Liver (tissue), 3 donors: ENCODE data around the gene LEKR1.

ENCODE experiments used
- CTCF ChIP-seq: fragments of 150-350 bp; IDR thresholded peaks from 2 replicates; pipeline ENCODE4 v1.5.1; 2017; ENCODE audit warnings: improper control_type of control experiment, low read depth, low read length; ENCODE audit not compliant: missing input control
- EGR1 ChIP-seq, 2 donors: IDR thresholded peaks; 2 replicates each; pipeline ENCODE4 v1.6.1; 2016 to 2018; ENCODE audit warnings: antibody characterized with exemption in 2 of 2, low read depth in 2 of 2
- FOXA1 ChIP-seq: IDR thresholded peaks from 2 replicates; pipeline ENCODE4 v1.6.1; 2016; ENCODE audit warnings: antibody characterized with exemption
- GABPA ChIP-seq, 2 donors: IDR thresholded peaks in 1 of 2; conservative IDR thresholded peaks in 1 of 2; 2 replicates each; pipeline ENCODE4 v1.6.1; 2016; ENCODE audit warnings: antibody characterized with exemption in 2 of 2, mild to moderate bottlenecking in 1 of 2, moderate library complexity in 1 of 2
- HNF4G ChIP-seq: IDR thresholded peaks from 2 replicates; pipeline ENCODE4 v1.6.1; 2016; ENCODE audit warnings: antibody characterized with exemption
- RAD21 ChIP-seq, 2 donors: IDR thresholded peaks; 2 replicates each; pipeline ENCODE4 v1.6.1; 2016; ENCODE audit warnings: antibody characterized with exemption in 2 of 2, mild to moderate bottlenecking in 2 of 2
- YY1 ChIP-seq: IDR thresholded peaks from 2 replicates; pipeline ENCODE4 v1.6.1; 2016; ENCODE audit warnings: antibody characterized with exemption, mild to moderate bottlenecking
- ZBTB33 ChIP-seq: IDR thresholded peaks from 2 replicates; pipeline ENCODE4 v1.6.1; 2016; ENCODE audit warnings: antibody characterized with exemption
- TF ChIP-seq, protein P1 (sequence below): IDR thresholded peaks from 2 replicates; pipeline ENCODE4 v1.6.1; 2016; ENCODE audit warnings: antibody characterized with exemption
- TF ChIP-seq, protein P2 (sequence below): IDR thresholded peaks from 2 replicates; pipeline ENCODE4 v1.6.1; 2016; ENCODE audit warnings: antibody characterized with exemption, mild to moderate bottlenecking
- donor health status: healthy.
- donor health status: healthy.

GRCh38 chr3:157094751-157095480 lies 268.8 kb downstream of the LEKR1 start:
- TF ChIP-seq, protein P1, sequence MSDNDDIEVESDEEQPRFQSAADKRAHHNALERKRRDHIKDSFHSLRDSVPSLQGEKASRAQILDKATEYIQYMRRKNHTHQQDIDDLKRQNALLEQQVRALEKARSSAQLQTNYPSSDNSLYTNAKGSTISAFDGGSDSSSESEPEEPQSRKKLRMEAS = no peak
- no peak for TF ChIP-seq HNF4G
- no peak for TF ChIP-seq CTCF
- no peak for TF ChIP-seq RAD21 (IDR thresholded peaks at IDR 0.05)
- TF ChIP-seq GABPA (IDR thresholded peaks at IDR 0.05 in 1 of 2, conservative IDR thresholded peaks at IDR 0.05 in 1 of 2) = no peak
- TF ChIP-seq FOXA1 = no peak
- no peak for TF ChIP-seq YY1
- no peak for TF ChIP-seq EGR1 (IDR thresholded peaks at IDR 0.05; ENCODE audit: low read depth in 2 of 2)
- no peak for TF ChIP-seq ZBTB33
- TF ChIP-seq, protein P2, sequence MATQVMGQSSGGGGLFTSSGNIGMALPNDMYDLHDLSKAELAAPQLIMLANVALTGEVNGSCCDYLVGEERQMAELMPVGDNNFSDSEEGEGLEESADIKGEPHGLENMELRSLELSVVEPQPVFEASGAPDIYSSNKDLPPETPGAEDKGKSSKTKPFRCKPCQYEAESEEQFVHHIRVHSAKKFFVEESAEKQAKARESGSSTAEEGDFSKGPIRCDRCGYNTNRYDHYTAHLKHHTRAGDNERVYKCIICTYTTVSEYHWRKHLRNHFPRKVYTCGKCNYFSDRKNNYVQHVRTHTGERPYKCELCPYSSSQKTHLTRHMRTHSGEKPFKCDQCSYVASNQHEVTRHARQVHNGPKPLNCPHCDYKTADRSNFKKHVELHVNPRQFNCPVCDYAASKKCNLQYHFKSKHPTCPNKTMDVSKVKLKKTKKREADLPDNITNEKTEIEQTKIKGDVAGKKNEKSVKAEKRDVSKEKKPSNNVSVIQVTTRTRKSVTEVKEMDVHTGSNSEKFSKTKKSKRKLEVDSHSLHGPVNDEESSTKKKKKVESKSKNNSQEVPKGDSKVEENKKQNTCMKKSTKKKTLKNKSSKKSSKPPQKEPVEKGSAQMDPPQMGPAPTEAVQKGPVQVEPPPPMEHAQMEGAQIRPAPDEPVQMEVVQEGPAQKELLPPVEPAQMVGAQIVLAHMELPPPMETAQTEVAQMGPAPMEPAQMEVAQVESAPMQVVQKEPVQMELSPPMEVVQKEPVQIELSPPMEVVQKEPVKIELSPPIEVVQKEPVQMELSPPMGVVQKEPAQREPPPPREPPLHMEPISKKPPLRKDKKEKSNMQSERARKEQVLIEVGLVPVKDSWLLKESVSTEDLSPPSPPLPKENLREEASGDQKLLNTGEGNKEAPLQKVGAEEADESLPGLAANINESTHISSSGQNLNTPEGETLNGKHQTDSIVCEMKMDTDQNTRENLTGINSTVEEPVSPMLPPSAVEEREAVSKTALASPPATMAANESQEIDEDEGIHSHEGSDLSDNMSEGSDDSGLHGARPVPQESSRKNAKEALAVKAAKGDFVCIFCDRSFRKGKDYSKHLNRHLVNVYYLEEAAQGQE = no peak
